Measurements from ENCODE around the gene MEG3.

DNA sequence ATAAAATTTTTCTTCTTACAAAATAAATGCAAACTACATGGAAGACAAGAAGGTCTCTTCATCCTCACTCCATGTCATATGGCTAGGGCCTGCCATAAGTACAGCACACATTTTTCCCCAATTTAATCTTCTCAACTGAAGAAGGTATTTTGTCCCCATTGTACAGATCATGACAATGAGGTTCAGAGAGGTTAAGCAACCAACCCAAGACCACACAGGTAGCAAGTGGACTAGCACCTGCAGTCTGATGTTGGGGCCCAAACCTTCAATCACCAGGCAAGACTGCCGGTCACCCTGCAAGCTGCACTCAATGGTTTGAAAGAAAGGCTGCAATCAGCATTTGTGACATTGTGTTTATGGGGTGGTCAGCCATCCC lies 6.5 kb upstream of the MEG3 start:
- TF ChIP-seq POLR2AphosphoS5 (IDR thresholded peaks at IDR 0.05; ENCODE audit: borderline replicate concordance, low read depth, low read length), result no peak
- no peak for TF ChIP-seq EZH2 (IDR thresholded peaks at IDR 0.05)

Measured in SK-N-MC (cell line).